Brain pericyte (primary cell): ENCODE results near the gene EFCAB5.

Source experiments
- DNase-seq: peaks from one replicate; pipeline ENCODE4 v3.0.0-alpha.2; 2012; ENCODE audit warnings: low read depth, low spot score

The EFCAB5 gene

GRCh38 chr17:30155389-30155788 is 214.0 kb downstream of the EFCAB5 start:
- no peak for DNase-seq
